CD4-positive, alpha-beta T cell treated with Interleukin-4 for 4 hours (primary cell): ENCODE data around the gene FAM168B.

Experiments
- DNase-seq: peaks from one replicate; pipeline ENCODE4 v3.0.0-alpha.2; 2020

Gene FAM168B

GRCh38 chr2:131038258-131039100, 54.8 kb downstream of the FAM168B start:
- DNase-seq: no peak

- DNase-seq: no peak
Measured at GRCh38 chr2:131037398-131038257, 55.6 kb downstream of the FAM168B start.

- DNase-seq: no peak
Measured at GRCh38 chr2:131036696-131037397, 56.4 kb downstream of the FAM168B start.

GRCh38 chr2:131036269-131036668, 57.0 kb downstream of the FAM168B start:
- DNase-seq: no peak

- DNase-seq: no peak
Measured at GRCh38 chr2:131035826-131036231, 57.4 kb downstream of the FAM168B start.

GRCh38 chr2:131035112-131035825, 58.0 kb downstream of the FAM168B start:
- no peak for DNase-seq

GRCh38 chr2:131034122-131035051, 58.9 kb downstream of the FAM168B start:
- DNase-seq: no peak

- no peak for DNase-seq
Measured at GRCh38 chr2:131033786-131034121, 59.5 kb downstream of the FAM168B start.

GRCh38 chr2:131032393-131032836, 60.8 kb downstream of the FAM168B start:
- no peak for DNase-seq

GRCh38 chr2:131031875-131032274, 61.4 kb downstream of the FAM168B start:
- DNase-seq: no peak

- no peak for DNase-seq
Measured at GRCh38 chr2:131031431-131031841, 61.8 kb downstream of the FAM168B start.

- no peak for DNase-seq
Measured at GRCh38 chr2:131030478-131030971, 62.7 kb downstream of the FAM168B start.

GRCh38 chr2:131029812-131030211, 63.4 kb downstream of the FAM168B start:
- DNase-seq: no peak

GRCh38 chr2:131027566-131028528, 65.4 kb downstream of the FAM168B start:
- DNase-seq: no peak

GRCh38 chr2:131026919-131027318, 66.3 kb downstream of the FAM168B start:
- no peak for DNase-seq

GRCh38 chr2:131023758-131024157, 69.5 kb downstream of the FAM168B start:
- no peak for DNase-seq

- DNase-seq: no peak
Measured at GRCh38 chr2:131022731-131023130, 70.5 kb downstream of the FAM168B start.

- no peak for DNase-seq
Measured at GRCh38 chr2:131016826-131017741, 76.2 kb downstream of the FAM168B start.

- DNase-seq: no peak
Measured at GRCh38 chr2:131015764-131016163, 77.5 kb downstream of the FAM168B start.
